Measurements from ENCODE around the gene BCO2.

GRCh38 chr11:112248201-112248600 is 72.9 kb downstream of the BCO2 start:
- TF ChIP-seq, protein P1, sequence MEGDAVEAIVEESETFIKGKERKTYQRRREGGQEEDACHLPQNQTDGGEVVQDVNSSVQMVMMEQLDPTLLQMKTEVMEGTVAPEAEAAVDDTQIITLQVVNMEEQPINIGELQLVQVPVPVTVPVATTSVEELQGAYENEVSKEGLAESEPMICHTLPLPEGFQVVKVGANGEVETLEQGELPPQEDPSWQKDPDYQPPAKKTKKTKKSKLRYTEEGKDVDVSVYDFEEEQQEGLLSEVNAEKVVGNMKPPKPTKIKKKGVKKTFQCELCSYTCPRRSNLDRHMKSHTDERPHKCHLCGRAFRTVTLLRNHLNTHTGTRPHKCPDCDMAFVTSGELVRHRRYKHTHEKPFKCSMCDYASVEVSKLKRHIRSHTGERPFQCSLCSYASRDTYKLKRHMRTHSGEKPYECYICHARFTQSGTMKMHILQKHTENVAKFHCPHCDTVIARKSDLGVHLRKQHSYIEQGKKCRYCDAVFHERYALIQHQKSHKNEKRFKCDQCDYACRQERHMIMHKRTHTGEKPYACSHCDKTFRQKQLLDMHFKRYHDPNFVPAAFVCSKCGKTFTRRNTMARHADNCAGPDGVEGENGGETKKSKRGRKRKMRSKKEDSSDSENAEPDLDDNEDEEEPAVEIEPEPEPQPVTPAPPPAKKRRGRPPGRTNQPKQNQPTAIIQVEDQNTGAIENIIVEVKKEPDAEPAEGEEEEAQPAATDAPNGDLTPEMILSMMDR (IDR thresholded peaks at IDR 0.05), result no peak
- no peak for TF ChIP-seq POLR2A (IDR thresholded peaks at IDR 0.05)
- no peak for TF ChIP-seq POLR2AphosphoS5 (IDR thresholded peaks at IDR 0.05; ENCODE audit: insufficient read depth in 1 of 2, low read depth in 1 of 2)

All from vagina (tissue), 2 donors.